Measurements from ENCODE around the gene HELZ. TPM values are rescaled to one million over a fixed set of nuclear protein-coding genes. Genes with fewer than 3 reads are reported as not detected.

Gene HELZ
- total and polyA plus RNA-seq, 2 of the 8 experiments (the other 6 are each of a cell fraction or from before 2014, with no cell fraction given) = 10.0 to 48.7 TPM

DNA sequence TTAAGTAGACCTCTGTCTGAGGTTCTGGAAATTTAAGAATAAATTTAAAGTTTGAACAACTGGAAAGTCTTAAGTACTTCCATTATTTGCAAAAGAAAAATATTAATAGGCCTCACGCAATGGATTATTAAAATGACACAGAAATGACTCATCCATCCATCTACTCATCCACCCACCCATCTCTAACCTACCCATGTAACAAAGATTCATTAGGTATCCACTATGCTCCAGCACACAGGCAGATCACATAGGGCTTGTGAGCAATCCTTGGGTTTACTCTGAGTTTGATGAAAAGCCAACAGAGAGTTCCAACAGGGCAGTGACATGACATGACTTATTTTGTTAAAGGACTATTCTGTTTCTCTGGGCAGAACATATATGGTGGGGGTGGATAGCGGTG, 93.3 kb downstream of the HELZ start:
- no peak overlapping the region for H2BK12ac ChIP-seq (ENCODE audit: low read depth, low read length)
- H3K4me3 ChIP-seq (ENCODE audit: extremely low read depth in 1 of 4, insufficient read depth in 2 of 4, low read depth in 3 of 4, low read length in 4 of 4) = no peak overlapping the region
- CTCF ChIA-PET (ENCODE audit: partially characterized antibody) = interaction anchor here (0.7 to 1.0 kb wide), 2 partner anchors 9 to 12 kb away, joined by 3 to 4 read pairs; no protein-coding TSS in a partner anchor
- no peaks in the 10 kb centered on the region for H3K79me1 ChIP-seq (ENCODE audit: low read depth, low read length)
- no peak overlapping the region for H4K91ac ChIP-seq (replicated peaks; ENCODE audit: insufficient read length, low read length)
- no peak overlapping the region for H2BK20ac ChIP-seq (ENCODE audit: low read length)
- H2BK120ac ChIP-seq (replicated peaks; ENCODE audit: low read depth, low read length) = no peak overlapping the region
- H3K18ac ChIP-seq (ENCODE audit: extremely low read depth, low read length) = no peak overlapping the region
- H3K27ac ChIP-seq (ENCODE audit: low read depth, low read length) = no peak overlapping the region
- H4K20me1 ChIP-seq (replicated peaks in 1 of 2; ENCODE audit: control insufficient read depth in 1 of 2, insufficient read depth in 2 of 2, low read length in 2 of 2) = no peaks in the 10 kb centered on the region
- no peak overlapping the region for H2AFZ ChIP-seq (ENCODE audit: low read length)
- H3K27me3 ChIP-seq (replicated peaks in 1 of 4; ENCODE audit: control insufficient read depth in 3 of 4, extremely low read depth in 1 of 4, insufficient read depth in 3 of 4, low read length in 3 of 4) = no peaks in the 10 kb centered on the region
- no peak overlapping the region for H3K4ac ChIP-seq (replicated peaks; ENCODE audit: insufficient read length, low read depth, low read length)
- FAIRE-seq (no peak), DNase-seq (ENCODE audit: low read depth in 1 of 2, low spot score in 2 of 2) (no peak)
- H3K23me2 ChIP-seq (ENCODE audit: low read depth, low read length) = no peaks in the 10 kb centered on the region
- peaks cover 0 to 6% (median 1%) of the 10 kb centered on the region in 4 experiments; a peak in 3 of 7 replicates for H3K4me1 ChIP-seq (replicated peaks in 1 of 4; ENCODE audit: control insufficient read depth in 3 of 4, insufficient read depth in 4 of 4, low read length in 3 of 4)
- H3K36me3 ChIP-seq (ENCODE audit: control insufficient read depth in 2 of 4, insufficient read depth in 4 of 4, low read length in 3 of 4) = peaks cover 0 to 20% (median 6%) of the 10 kb centered on the region in 4 experiments; a peak in 6 of 8 replicates
- H3K23ac ChIP-seq (ENCODE audit: insufficient read length) = no peak overlapping the region
- no peak overlapping the region for H3K14ac ChIP-seq (ENCODE audit: insufficient read length)
- H2AK5ac ChIP-seq (ENCODE audit: low read depth, low read length) = no peak overlapping the region
- H3K9ac ChIP-seq (replicated peaks in 1 of 4; ENCODE audit: extremely low read depth in 1 of 4, low read depth in 3 of 4, low read length in 3 of 4) = no peak overlapping the region
- 92% methylated on average over 2 of the region's 2 CpGs; no CpG with 5 or more reads in 1 of the 2 experiments for WGBS, 2 experiments (ENCODE audit: extremely low coverage in 1 of 2, insufficient coverage in 1 of 2, insufficient read length in 1 of 2, insufficient replicate concordance in 2 of 2, low coverage in 1 of 2, low lambda C conversion rate in 2 of 2, missing lambda C conversion rate in 1 of 2)
- no peaks in the 10 kb centered on the region for H3K9me3 ChIP-seq (ENCODE audit: insufficient read depth in 2 of 2, low read depth in 1 of 2, low read length in 1 of 2)
- no peaks in the 10 kb centered on the region for H3K79me2 ChIP-seq (ENCODE audit: control insufficient read depth in 1 of 2, insufficient read depth in 2 of 2, low read length in 2 of 2)
- no peak overlapping the region for H2BK5ac ChIP-seq (ENCODE audit: low read depth, low read length)
- no peak overlapping the region for H4K5ac ChIP-seq (ENCODE audit: insufficient read length, low read depth, low read length)
- no peak overlapping the region for H3K56ac ChIP-seq (replicated peaks; ENCODE audit: insufficient read length, low read depth, low read length)
- no peak overlapping the region for H4K8ac ChIP-seq (ENCODE audit: extremely low read depth, insufficient read depth, low read length)
- POLR2A ChIA-PET (ENCODE audit: partially characterized antibody) = no interaction called here
- H3K4me2 ChIP-seq (ENCODE audit: insufficient read depth in 1 of 2, low read depth in 2 of 2, low read length in 2 of 2) = no peak overlapping the region
- H2BK15ac ChIP-seq (ENCODE audit: low read length) = no peak overlapping the region
- TF ChIP-seq HDAC2 (IDR thresholded peaks at IDR 0.05; ENCODE audit: borderline replicate concordance in 1 of 2, low read depth in 2 of 2, low read length in 2 of 2) = no peak
- no peak for TF ChIP-seq RXRA (IDR thresholded peaks at IDR 0.05; ENCODE audit: insufficient read depth, low read depth, low read length)
- TF ChIP-seq, protein P1, sequence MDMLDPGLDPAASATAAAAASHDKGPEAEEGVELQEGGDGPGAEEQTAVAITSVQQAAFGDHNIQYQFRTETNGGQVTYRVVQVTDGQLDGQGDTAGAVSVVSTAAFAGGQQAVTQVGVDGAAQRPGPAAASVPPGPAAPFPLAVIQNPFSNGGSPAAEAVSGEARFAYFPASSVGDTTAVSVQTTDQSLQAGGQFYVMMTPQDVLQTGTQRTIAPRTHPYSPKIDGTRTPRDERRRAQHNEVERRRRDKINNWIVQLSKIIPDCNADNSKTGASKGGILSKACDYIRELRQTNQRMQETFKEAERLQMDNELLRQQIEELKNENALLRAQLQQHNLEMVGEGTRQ (IDR thresholded peaks at IDR 0.05; ENCODE audit: low read length) = no peak
- no peak for TF ChIP-seq EP300 (IDR thresholded peaks at IDR 0.05; ENCODE audit: borderline replicate concordance in 1 of 2, low read depth in 2 of 2, low read length in 2 of 2)
- TF ChIP-seq SUZ12 (IDR thresholded peaks at IDR 0.05; ENCODE audit: low read length) = no peak
- no peak for TF ChIP-seq CREB1 (IDR thresholded peaks at IDR 0.05)
- no peak for TF ChIP-seq RBBP5 (IDR thresholded peaks at IDR 0.05; ENCODE audit: borderline replicate concordance, low read depth, low read length)
- TF ChIP-seq RNF2 (IDR thresholded peaks at IDR 0.05; ENCODE audit: borderline replicate concordance, low read depth, low read length, missing control alignments, poor library complexity, severe bottlenecking) = no peak
- TF ChIP-seq GABPA (IDR thresholded peaks at IDR 0.05; ENCODE audit: borderline replicate concordance, insufficient read depth, low read length) = no peak
- TF ChIP-seq RAD21 (IDR thresholded peaks at IDR 0.05 in 1 of 2, conservative IDR thresholded peaks at IDR 0.05 in 1 of 2; ENCODE audit: low read depth in 2 of 2, low read length in 2 of 2) = no peak
- TF ChIP-seq GTF2F1 (IDR thresholded peaks at IDR 0.05; ENCODE audit: borderline replicate concordance, low read depth, low read length) = no peak
